Measurements from ENCODE around the gene PHRF1.

PHRF1 gene

GRCh38 chr11:569158-569885, 6.9 kb upstream of the PHRF1 start:
- TF ChIP-seq GATA2 (IDR thresholded peaks at IDR 0.05; ENCODE audit: low read depth, low read length) (no peak), GATA3 (IDR thresholded peaks at IDR 0.05; ENCODE audit: low read depth, low read length) (no peak)

GRCh38 chr11:571802-572185, 4.5 kb upstream of the PHRF1 start:
- no peak for TF ChIP-seq GATA3 (IDR thresholded peaks at IDR 0.05; ENCODE audit: low read depth, low read length)
- TF ChIP-seq GATA2 (IDR thresholded peaks at IDR 0.05; ENCODE audit: low read depth, low read length), result no peak

GRCh38 chr11:573146-573759, 3.0 kb upstream of the PHRF1 start:
- no peak for TF ChIP-seq GATA3 (IDR thresholded peaks at IDR 0.05; ENCODE audit: low read depth, low read length)
- no peak for TF ChIP-seq GATA2 (IDR thresholded peaks at IDR 0.05; ENCODE audit: low read depth, low read length)

GRCh38 chr11:574632-575312, 1.5 kb upstream of the PHRF1 start:
- TF ChIP-seq GATA3 (IDR thresholded peaks at IDR 0.05; ENCODE audit: low read depth, low read length), result no peak
- no peak for TF ChIP-seq GATA2 (IDR thresholded peaks at IDR 0.05; ENCODE audit: low read depth, low read length)

GRCh38 chr11:575313-575995, 816 bp upstream of the PHRF1 start:
- no peak for TF ChIP-seq GATA2 (IDR thresholded peaks at IDR 0.05; ENCODE audit: low read depth, low read length)

- TF ChIP-seq GATA3 (IDR thresholded peaks at IDR 0.05; ENCODE audit: low read depth, low read length) (no peak), GATA2 (IDR thresholded peaks at IDR 0.05; ENCODE audit: low read depth, low read length) (no peak)
These were observed 741 bp downstream of the PHRF1 start for GRCh38 chr11:576811-577610.

- TF ChIP-seq GATA2 (IDR thresholded peaks at IDR 0.05; ENCODE audit: low read depth, low read length) (no peak), GATA3 (IDR thresholded peaks at IDR 0.05; ENCODE audit: low read depth, low read length) (no peak)
These were observed 1.3 kb downstream of the PHRF1 start for GRCh38 chr11:577611-577894.

GRCh38 chr11:578276-579035, 2.2 kb downstream of the PHRF1 start:
- no peak for TF ChIP-seq GATA2 (IDR thresholded peaks at IDR 0.05; ENCODE audit: low read depth, low read length)
- no peak for TF ChIP-seq GATA3 (IDR thresholded peaks at IDR 0.05; ENCODE audit: low read depth, low read length)

- TF ChIP-seq GATA2 (IDR thresholded peaks at IDR 0.05; ENCODE audit: low read depth, low read length) (no peak), GATA3 (IDR thresholded peaks at IDR 0.05; ENCODE audit: low read depth, low read length) (no peak)
These were observed 3.7 kb downstream of the PHRF1 start for GRCh38 chr11:579830-580601.

GRCh38 chr11:581342-581741, 5.1 kb downstream of the PHRF1 start:
- no peak for TF ChIP-seq GATA2 (IDR thresholded peaks at IDR 0.05; ENCODE audit: low read depth, low read length)
- no peak for TF ChIP-seq GATA3 (IDR thresholded peaks at IDR 0.05; ENCODE audit: low read depth, low read length)

- TF ChIP-seq GATA2 (IDR thresholded peaks at IDR 0.05; ENCODE audit: low read depth, low read length) (no peak), GATA3 (IDR thresholded peaks at IDR 0.05; ENCODE audit: low read depth, low read length) (no peak)
These were observed 5.5 kb downstream of the PHRF1 start for GRCh38 chr11:581752-582151.

- TF ChIP-seq GATA3 (IDR thresholded peaks at IDR 0.05; ENCODE audit: low read depth, low read length), result no peak
- no peak for TF ChIP-seq GATA2 (IDR thresholded peaks at IDR 0.05; ENCODE audit: low read depth, low read length)
These were observed 8.0 kb downstream of the PHRF1 start for GRCh38 chr11:584287-584686.
